RWPE2 (cell line): ENCODE data around the gene MRTFA.

Experiments used
- ATAC-seq: fragments of 200-7000 bp; cut with Tn5 transposase; 3 replicates; pipeline ENCODE4 v1.9.1; 2021; ENCODE audit warnings: low read depth
- DNase-seq: peaks from one replicate; pipeline ENCODE4 v3.0.0-alpha.2; 2020; ENCODE audit warnings: low spot score
- H3K27ac ChIP-seq: fragments of 450-650 bp; 2 replicates; pipeline ENCODE4 v1.5.1; 2017; ENCODE audit warnings: mild to moderate bottlenecking; ENCODE audit not compliant: poor library complexity, severe bottlenecking
- H3K27me3 ChIP-seq: fragments of 250-450 bp; sonication (Bioruptor Pico); 2 replicates; pipeline ENCODE4 v1.5.1; 2021; ENCODE audit warnings: mild to moderate bottlenecking, moderate library complexity; ENCODE audit not compliant: insufficient read depth, poor library complexity, severe bottlenecking
- H3K36me3 ChIP-seq: fragments of 250-450 bp; sonication (Bioruptor Pico); 2 replicates; pipeline ENCODE4 v1.5.1; 2020; ENCODE audit warnings: low read depth, mild to moderate bottlenecking, moderate library complexity
- H3K4me1 ChIP-seq: fragments of 250-450 bp; sonication (Bioruptor Pico); 2 replicates; pipeline ENCODE4 v1.5.1; 2021; ENCODE audit warnings: mild to moderate bottlenecking, moderate library complexity; ENCODE audit not compliant: insufficient read depth, poor library complexity, severe bottlenecking
- H3K4me3 ChIP-seq: fragments of 250-450 bp; sonication (Bioruptor Pico); 2 replicates; pipeline ENCODE4 v1.5.1; 2021; ENCODE audit warnings: mild to moderate bottlenecking, moderate library complexity; ENCODE audit not compliant: severe bottlenecking
- H3K9me3 ChIP-seq: fragments of 250-450 bp; sonication (Bioruptor Pico); 2 replicates; pipeline ENCODE4 v1.5.1; 2021; ENCODE audit warnings: mild to moderate bottlenecking, moderate library complexity; ENCODE audit not compliant: severe bottlenecking
- CTCF ChIP-seq: fragments of 450-650 bp; IDR thresholded peaks from one replicate; pipeline ENCODE4 v1.5.1; 2017; ENCODE audit warnings: mild to moderate bottlenecking, moderate library complexity; ENCODE audit not compliant: poor library complexity, severe bottlenecking

Gene MRTFA

GRCh38 chr22:40635043-40635939 is 1.2 kb downstream of the MRTFA start:
- no peaks in the 10 kb centered on the region for H3K27me3 ChIP-seq
- H3K4me3 ChIP-seq: peak overlapping the region; percentile 92
- H3K4me1 ChIP-seq: peaks cover 27% of the 10 kb centered on the region
- TF ChIP-seq CTCF: no peak
- DNase-seq (no peak), ATAC-seq (no peak)
- H3K9me3 ChIP-seq: no peaks in the 10 kb centered on the region
- H3K36me3 ChIP-seq: peaks cover 11% of the 10 kb centered on the region; the same call in 1 of the 2 replicates
- H3K27ac ChIP-seq: peak overlapping the region; percentile 49

- H3K27me3 ChIP-seq: no peaks in the 10 kb centered on the region
- no peak for ATAC-seq
- TF ChIP-seq CTCF: no peak
- no peak for DNase-seq
- H3K9me3 ChIP-seq: no peaks in the 10 kb centered on the region
- H3K4me1 ChIP-seq: peaks cover 27% of the 10 kb centered on the region
- H3K27ac ChIP-seq: peak overlapping the region; percentile 49
- peak overlapping the region; percentile 92 for H3K4me3 ChIP-seq
- H3K36me3 ChIP-seq: peaks cover 11% of the 10 kb centered on the region; the same call in 1 of the 2 replicates
Observed at GRCh38 chr22:40634119-40634903, 2.2 kb downstream of the MRTFA start.

- H3K27me3 ChIP-seq: no peaks in the 10 kb centered on the region
- H3K36me3 ChIP-seq: peaks cover 11% of the 10 kb centered on the region; the same call in 1 of the 2 replicates
- H3K4me3 ChIP-seq: no peak overlapping the region
- ATAC-seq (no peak), DNase-seq (no peak)
- no peak for TF ChIP-seq CTCF
- no peak overlapping the region for H3K27ac ChIP-seq
- peaks cover 37% of the 10 kb centered on the region for H3K4me1 ChIP-seq
- no peaks in the 10 kb centered on the region for H3K9me3 ChIP-seq
Observed at GRCh38 chr22:40633036-40633435, 3.5 kb downstream of the MRTFA start.

GRCh38 chr22:40631925-40632324 is 4.6 kb downstream of the MRTFA start:
- no peaks in the 10 kb centered on the region for H3K9me3 ChIP-seq
- DNase-seq (no peak), ATAC-seq (no peak)
- H3K27me3 ChIP-seq: no peaks in the 10 kb centered on the region
- H3K4me3 ChIP-seq: no peak overlapping the region
- H3K36me3 ChIP-seq: peaks cover 11% of the 10 kb centered on the region; the same call in 1 of the 2 replicates
- TF ChIP-seq CTCF: no peak
- no peak overlapping the region for H3K27ac ChIP-seq
- H3K4me1 ChIP-seq: peaks cover 36% of the 10 kb centered on the region
